ENCODE measurements around the gene CNBD2.
"Not testable (repeated sequence)": the region's sequence is repeated elsewhere in the genome, so short reads cannot be mapped to it uniquely, and the experiment has no call there.

- not testable (repeated sequence) for TF ChIP-seq ZSCAN16 (tag by site-specific recombination; IDR thresholded peaks at IDR 0.05); ZNF350 (tag by site-specific recombination; IDR thresholded peaks at IDR 0.05); CTCF (tag by site-specific recombination; IDR thresholded peaks at IDR 0.05); TCF7L2 (IDR thresholded peaks at IDR 0.05; ENCODE audit: borderline replicate concordance, low read depth, low read length); ZNF561 (tag by site-specific recombination; IDR thresholded peaks at IDR 0.05; ENCODE audit: borderline replicate concordance); ZBTB48 (tag by site-specific recombination; IDR thresholded peaks at IDR 0.05); ZNF777 (tag by site-specific recombination; IDR thresholded peaks at IDR 0.05; ENCODE audit: borderline replicate concordance); REST (tag by site-specific recombination; IDR thresholded peaks at IDR 0.05)
Measured at GRCh38 chr20:36026131-36026530, 57.7 kb downstream of the CNBD2 start.
